Measurements from ENCODE around the gene POP5.

- no peak for TF ChIP-seq FOXM1 (IDR thresholded peaks at IDR 0.05; ENCODE audit: borderline replicate concordance, low read depth)
- no peak for TF ChIP-seq YY1 (IDR thresholded peaks at IDR 0.05; ENCODE audit: low read depth)
- no peak for TF ChIP-seq TAF1 (IDR thresholded peaks at IDR 0.05; ENCODE audit: low read depth)
- TF ChIP-seq TEAD4 (IDR thresholded peaks at IDR 0.05): no peak
- no peak for TF ChIP-seq TCF12 (IDR thresholded peaks at IDR 0.05; ENCODE audit: low read depth)
- TF ChIP-seq RAD21 (IDR thresholded peaks at IDR 0.05; ENCODE audit: low read depth): no peak
- TF ChIP-seq CEBPB (IDR thresholded peaks at IDR 0.05): no peak
These were observed 23.6 kb downstream of the POP5 start for GRCh38 chr12:120557589-120557988.
